Psoas muscle (tissue), 8 donors: Measurements from ENCODE around the gene COL13A1. TPM values are rescaled to one million over a fixed set of nuclear protein-coding genes. Genes with fewer than 3 reads are reported as not detected.

Source experiments
- ATAC-seq, 4 donors: fragments of 200-7000 bp; cut with Tn5 transposase; one replicate each; pipeline ENCODE4 v1.9.1; 2020; ENCODE audit warnings: moderate library complexity in 3 of 4, mild to moderate bottlenecking in 2 of 4
- DNase-seq, 2 donors: peaks; one replicate each; pipeline ENCODE4 v3.0.0-alpha.2; 2020
- H3K27ac ChIP-seq: fragments of 200-600 bp; one replicate; pipeline ENCODE4 v1.8.0; 2022
- H3K27me3 ChIP-seq, 3 donors: fragments of 200-600 bp in 1 of 3; one replicate each; pipeline versions ENCODE4 v1.6.1 to v1.8.0; 2013 to 2022; ENCODE audit warnings: low read length in 2 of 3, mild to moderate bottlenecking in 2 of 3, moderate library complexity in 1 of 3; ENCODE audit not compliant: insufficient read depth in 3 of 3
- H3K36me3 ChIP-seq, 2 donors: fragments of 200-600 bp in 1 of 2; one replicate each; pipeline versions ENCODE4 v1.6.1 to v1.8.0; 2013 to 2022; ENCODE audit warnings: low read depth in 1 of 2, mild to moderate bottlenecking in 1 of 2, moderate library complexity in 1 of 2; ENCODE audit not compliant: insufficient read depth in 1 of 2
- H3K4me1 ChIP-seq: fragments of 200-600 bp; one replicate; pipeline ENCODE4 v1.8.0; 2022
- H3K4me3 ChIP-seq: fragments of 200-600 bp; one replicate; pipeline ENCODE4 v1.8.0; 2022; ENCODE audit warnings: mild to moderate bottlenecking
- H3K9me3 ChIP-seq: fragments of 200-600 bp; one replicate; pipeline ENCODE4 v1.8.0; 2022
- CTCF ChIP-seq: fragments of 200-600 bp; IDR thresholded peaks from one replicate; pipeline ENCODE4 v1.8.0; 2022; ENCODE audit warnings: antibody characterized with exemption
- WGBS, 3 donors: extraction: QIAGEN DNeasy Blood & Tissue Kit; methylation state at CpG; one replicate each; pipeline versions ENCODE4 v1.1.6 to v1.1.7; 2013; 5-methylcytosine and 5-hydroxymethylcytosine counted together
- intact Hi-C, 2 donors: fragments of 100-400 bp; cut with DNase I; formaldehyde crosslinking; loops; one replicate each; pipeline versions ENCODE4 v1.11.0 to v1.14.2; 2022
- polyA plus RNA-seq, 3 donors: library from polyadenylated mRNA; stranded (reverse); fragments of 200-250 nt; gene quantifications; one replicate each; pipeline ENCODE4 v1.2.3, GENCODE V29; 2013
- total RNA-seq, 4 donors: library from RNA; stranded (reverse); fragmentation: NEBNext Ultra II Directional in 2 of 4; extraction: Animal tissue kit (Norgen Biotek cat#: 25700) in 2 of 4; gene quantifications; one replicate each; pipeline versions ENCODE4 v1.2.1 to v1.2.4, GENCODE V29; 2021 to 2023
- donor health status: healthy with polysubstance abuse.
- donor health status: DM: no; HTN: no; CAD: no; lungs with moderate emphysema.
- donor health status: Bipolar disorder and iron deficiency.
- donor health status: healthy.
- donor health status: DM: yes; HTN: yes; CAD: no.
- donor health status: DM: no; HTN: no; CAD: no.
- donor health status: DM: no; HTN: no; CAD: no.
- donor health status: DM: yes; HTN: yes; CAD: no.

The COL13A1 gene
- total and polyA plus RNA-seq, 7 donors, result 0.35 to 10.7 (median 2.6) TPM

GRCh38 chr10:69847458-69847857 is 45.8 kb downstream of the COL13A1 start:
- peak overlapping the region; percentile 59 for H3K27ac ChIP-seq
- no peaks in the 10 kb centered on the region for H3K36me3 ChIP-seq
- no peaks in the 10 kb centered on the region for H3K9me3 ChIP-seq
- H3K4me3 ChIP-seq, result no peak overlapping the region
- DNase-seq (no peak), ATAC-seq (no peak)
- WGBS, 3 donors, result 84 to 92% (median 86%) methylated on average over 5 of the region's 5 CpGs
- intact Hi-C loops, result loop anchor here (2.0 to 5.0 kb wide), 2 partner anchors 45 kb away; partner anchors contain the start of gene COL13A1 (in 1 of the 2)
- TF ChIP-seq CTCF, result no peak
- H3K4me1 ChIP-seq, result peaks cover 42% of the 10 kb centered on the region
- H3K27me3 ChIP-seq, result no peaks in the 10 kb centered on the region

- H3K36me3 ChIP-seq, result no peaks in the 10 kb centered on the region
- DNase-seq (no peak), ATAC-seq (peak; percentile 51 to 61 (median 58))
- H3K27ac ChIP-seq, result peak overlapping the region; percentile 59
- H3K27me3 ChIP-seq, result no peaks in the 10 kb centered on the region
- intact Hi-C loops, result loop anchor here (2.0 to 5.0 kb wide), 2 partner anchors 45 to 46 kb away; partner anchors contain the start of gene COL13A1 (in 1 of the 2)
- TF ChIP-seq CTCF, result no peak
- peaks cover 42% of the 10 kb centered on the region for H3K4me1 ChIP-seq
- no peak overlapping the region for H3K4me3 ChIP-seq
- no peaks in the 10 kb centered on the region for H3K9me3 ChIP-seq
- 39 to 57% (median 45%) methylated on average over 5 of the region's 5 CpGs for WGBS, 3 donors
These were observed 46.2 kb downstream of the COL13A1 start for GRCh38 chr10:69847883-69848282.

- Histone ChIP-seq H3K4me3 (no peak overlapping the region), H3K4me1 (peaks cover 42% of the 10 kb centered on the region), H3K36me3 (no peaks in the 10 kb centered on the region), H3K27ac (no peak overlapping the region), H3K9me3 (no peaks in the 10 kb centered on the region), H3K27me3 (no peaks in the 10 kb centered on the region)
- intact Hi-C loops, result loop anchor here in 1 of 2 donors (5.0 kb wide), 1 partner anchor 46 kb away; the partner anchor contains the start of gene COL13A1
- DNase-seq, result no peak
- ATAC-seq, result no peak
- TF ChIP-seq CTCF, result no peak
- WGBS, 3 donors, result 89 to 94% (median 91%) methylated on average over 7 of the region's 7 CpGs
These were observed 46.7 kb downstream of the COL13A1 start for GRCh38 chr10:69848454-69848853.

GRCh38 chr10:69849825-69850224 is 48.1 kb downstream of the COL13A1 start:
- peaks cover 37% of the 10 kb centered on the region for H3K4me1 ChIP-seq
- WGBS, 3 donors, result 88 to 91% (median 91%) methylated on average over 7 of the region's 7 CpGs
- intact Hi-C loops, result loop anchor here in 1 of 2 donors (5.0 kb wide), 1 partner anchor 48 kb away; the partner anchor contains the start of gene COL13A1
- H3K27me3 ChIP-seq, result no peaks in the 10 kb centered on the region
- ATAC-seq (no peak), DNase-seq (no peak)
- H3K9me3 ChIP-seq, result no peaks in the 10 kb centered on the region
- H3K27ac ChIP-seq, result no peak overlapping the region
- no peaks in the 10 kb centered on the region for H3K36me3 ChIP-seq
- TF ChIP-seq CTCF, result no peak
- no peak overlapping the region for H3K4me3 ChIP-seq

- Histone ChIP-seq H3K4me3 (no peak overlapping the region), H3K4me1 (peaks cover 31% of the 10 kb centered on the region), H3K27ac (no peak overlapping the region), H3K36me3 (no peaks in the 10 kb centered on the region), H3K27me3 (no peaks in the 10 kb centered on the region), H3K9me3 (no peaks in the 10 kb centered on the region)
- no peak for DNase-seq
- intact Hi-C loops, result no loop called here
- no peak for ATAC-seq
- 66 to 86% (median 67%) methylated on average over 6 of the region's 6 CpGs for WGBS, 3 donors
- no peak for TF ChIP-seq CTCF
These were observed 48.7 kb downstream of the COL13A1 start for GRCh38 chr10:69850440-69850839.
